Body of pancreas (tissue), 4 donors: Measurements from ENCODE around the gene SLC11A2.

Experiments
- POLR2A ChIP-seq, 3 donors: fragments of 450-650 bp; IDR thresholded peaks; one replicate each; pipeline ENCODE4 v1.6.1; 2016; ENCODE audit warnings: antibody characterized with exemption in 3 of 3, mild to moderate bottlenecking in 2 of 3
- TF ChIP-seq, protein P1 (sequence below), 7 experiments: fragments of 450-650 bp in 4 of 7; fragments of 200-600 bp in 3 of 7; sonication (generic) in 3 of 7; IDR thresholded peaks; one replicate each; pipeline ENCODE4 v1.5.1; 2016 to 2019; ENCODE audit warnings: antibody characterized with exemption in 7 of 7

DNA sequence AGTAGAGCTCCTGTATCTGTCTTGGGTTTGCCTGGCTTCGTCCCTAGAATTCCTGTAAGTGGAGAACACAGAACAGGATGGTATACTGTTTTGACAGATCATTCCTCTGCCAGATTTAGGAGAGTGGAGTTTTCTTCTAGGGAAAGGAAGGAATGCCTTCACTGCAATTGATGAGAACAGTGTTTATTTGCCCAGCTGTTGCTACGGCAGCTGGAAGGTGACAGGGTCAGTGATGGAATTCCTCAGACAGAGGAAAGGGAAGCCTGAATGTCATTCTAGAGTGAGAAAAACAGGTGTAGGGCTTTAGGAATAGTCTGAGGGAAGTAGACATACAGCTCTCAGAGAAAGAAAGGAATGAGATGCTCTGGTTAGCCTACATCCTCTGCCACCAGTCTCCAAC is 45.5 kb upstream of the SLC11A2 start:
- TF ChIP-seq POLR2A (IDR thresholded peaks at IDR 0.05) = no peak
- TF ChIP-seq, protein P1, sequence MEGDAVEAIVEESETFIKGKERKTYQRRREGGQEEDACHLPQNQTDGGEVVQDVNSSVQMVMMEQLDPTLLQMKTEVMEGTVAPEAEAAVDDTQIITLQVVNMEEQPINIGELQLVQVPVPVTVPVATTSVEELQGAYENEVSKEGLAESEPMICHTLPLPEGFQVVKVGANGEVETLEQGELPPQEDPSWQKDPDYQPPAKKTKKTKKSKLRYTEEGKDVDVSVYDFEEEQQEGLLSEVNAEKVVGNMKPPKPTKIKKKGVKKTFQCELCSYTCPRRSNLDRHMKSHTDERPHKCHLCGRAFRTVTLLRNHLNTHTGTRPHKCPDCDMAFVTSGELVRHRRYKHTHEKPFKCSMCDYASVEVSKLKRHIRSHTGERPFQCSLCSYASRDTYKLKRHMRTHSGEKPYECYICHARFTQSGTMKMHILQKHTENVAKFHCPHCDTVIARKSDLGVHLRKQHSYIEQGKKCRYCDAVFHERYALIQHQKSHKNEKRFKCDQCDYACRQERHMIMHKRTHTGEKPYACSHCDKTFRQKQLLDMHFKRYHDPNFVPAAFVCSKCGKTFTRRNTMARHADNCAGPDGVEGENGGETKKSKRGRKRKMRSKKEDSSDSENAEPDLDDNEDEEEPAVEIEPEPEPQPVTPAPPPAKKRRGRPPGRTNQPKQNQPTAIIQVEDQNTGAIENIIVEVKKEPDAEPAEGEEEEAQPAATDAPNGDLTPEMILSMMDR (IDR thresholded peaks at IDR 0.05) = no peak
